Endothelial cell of umbilical vein (primary cell): ENCODE measurements around the gene DOK1. TPM values are rescaled to one million over a fixed set of nuclear protein-coding genes. Genes with fewer than 3 reads are reported as not detected.

Experiments used
- Bru-seq: library from RNA; stranded (reverse); fragments of 400-500 nt; gene quantifications from one replicate; lab custom pipeline; 2021; lab: Mats Ljungman, UMichigan
- BruChase-seq, 2 experiments: library from RNA; stranded (reverse); fragments of 400-500 nt; gene quantifications; one replicate each; lab custom pipeline; 2021; lab: Mats Ljungman, UMichigan
- BruUV-seq: library from RNA; stranded (reverse); fragments of 400-500 nt; replicated peaks from 2 replicates; lab custom pipeline; 2021; lab: Mats Ljungman, UMichigan
- CTCF ChIA-PET: fragments of 300-600, 350-600 bp; sonication (Branson Sonifier 250); formaldehyde crosslinking; loops from one replicate; lab custom pipeline; 2021; ENCODE audit warnings: antibody characterized with exemption, inconsistent platforms; lab: Charles Lee
- POLR2A ChIA-PET: fragments of 300-600, 350-600 bp; sonication (Branson Sonifier 250); formaldehyde crosslinking; loops from one replicate; lab custom pipeline; 2021; ENCODE audit warnings: antibody characterized with exemption, inconsistent platforms; lab: Charles Lee
- DNase-seq: peaks from one replicate; pipeline ENCODE4 v3.0.0-alpha.2; 2011; ENCODE audit warnings: low read depth, low spot score
- FAIRE-seq: peaks from 2 replicates; lab custom pipeline; 2011; peaks lifted over from hg19 to GRCh38; lab: Jason Lieb, UNC
- H2AFZ ChIP-seq: 2 replicates; pipeline ENCODE4 v1.6.0; 2012; ENCODE audit warnings: low read depth, low read length, control low read depth, inconsistent platforms
- H3K27ac ChIP-seq: 2 replicates; pipeline ENCODE4 v1.5.1; 2011; ENCODE audit warnings: low read depth, mild to moderate bottlenecking, control low read depth, low read length, moderate library complexity; ENCODE audit not compliant: insufficient read depth
- H3K27me3 ChIP-seq, 2 experiments: 2 replicates each; pipeline versions ENCODE4 v1.6.0 to v1.6.1; 2011; ENCODE audit warnings: low read length in 2 of 2, mixed read lengths in 1 of 2; ENCODE audit not compliant: control insufficient read depth in 2 of 2, insufficient read depth in 2 of 2
- H3K36me3 ChIP-seq, 2 experiments: 2 replicates in 1 of 2; 3 replicates in 1 of 2; pipeline ENCODE4 v1.5.1; 2011; ENCODE audit warnings: low read length in 2 of 2, mild to moderate bottlenecking in 1 of 2, moderate library complexity in 1 of 2; ENCODE audit not compliant: control insufficient read depth in 2 of 2, insufficient read depth in 2 of 2; ENCODE audit errors: extremely low read depth in 1 of 2
- H3K4me1 ChIP-seq: 3 replicates; pipeline ENCODE4 v1.5.1; 2011; ENCODE audit warnings: mild to moderate bottlenecking, low read length; ENCODE audit not compliant: control insufficient read depth, insufficient read depth; ENCODE audit errors: extremely low read depth
- H3K4me2 ChIP-seq: 2 replicates; pipeline ENCODE4 v1.6.1; 2011; ENCODE audit warnings: low read length, control low read depth, mixed read lengths; ENCODE audit not compliant: insufficient read depth
- H3K4me3 ChIP-seq, 3 experiments: fragments of 200-600 bp in 1 of 3; sonication (generic), shearing (Covaris generic) in 1 of 3; replicated peaks in 1 of 3; 2 replicates each; pipeline ENCODE4 v1.5.1; 2011 to 2016; ENCODE audit warnings: control low read depth in 3 of 3, low read length in 3 of 3, mild to moderate bottlenecking in 2 of 3, inconsistent platforms in 1 of 3, low read depth in 1 of 3, moderate library complexity in 1 of 3; ENCODE audit not compliant: insufficient read depth in 1 of 3
- H3K79me2 ChIP-seq: 2 replicates; pipeline ENCODE4 v1.6.0; 2012; ENCODE audit warnings: low read length, inconsistent platforms; ENCODE audit not compliant: control insufficient read depth, insufficient read depth
- H3K9ac ChIP-seq: replicated peaks from 2 replicates; pipeline ENCODE3; 2011; ENCODE audit warnings: low read length, control low read depth; ENCODE audit not compliant: insufficient read depth; ENCODE audit errors: extremely low read depth
- H3K9me1 ChIP-seq: replicated peaks from 3 replicates; pipeline ENCODE4 v1.6.0; 2011; ENCODE audit warnings: mild to moderate bottlenecking, low read length; ENCODE audit not compliant: control insufficient read depth, insufficient read depth; ENCODE audit errors: extremely low read depth
- H3K9me3 ChIP-seq: replicated peaks from 2 replicates; pipeline ENCODE4 v1.5.1; 2012; ENCODE audit warnings: low read length, inconsistent platforms; ENCODE audit not compliant: control insufficient read depth, insufficient read depth
- H4K20me1 ChIP-seq: replicated peaks from 2 replicates; pipeline ENCODE3; 2011; ENCODE audit warnings: mild to moderate bottlenecking, low read length; ENCODE audit not compliant: control insufficient read depth, insufficient read depth; ENCODE audit errors: extremely low read depth
- CTCF ChIP-seq, 2 donors: IDR thresholded peaks; 1 replicate in 1 of 2; 2 replicates in 1 of 2; pipeline ENCODE4 v1.5.1; 2011; ENCODE audit warnings: low read length in 2 of 2, mild to moderate bottlenecking in 2 of 2, moderate library complexity in 2 of 2, control low read depth in 1 of 2, inconsistent platforms in 1 of 2, low read depth in 1 of 2; ENCODE audit not compliant: insufficient read depth in 1 of 2; ENCODE audit errors: extremely low read depth in 1 of 2
- EZH2 ChIP-seq: IDR thresholded peaks from 2 replicates; pipeline ENCODE4 v1.6.1; 2012; ENCODE audit warnings: borderline replicate concordance, low read depth, mild to moderate bottlenecking, moderate library complexity, low read length, inconsistent platforms; ENCODE audit not compliant: severe bottlenecking
- FOS ChIP-seq: IDR thresholded peaks from 2 replicates; pipeline ENCODE4 v1.6.1; 2011; ENCODE audit warnings: mild to moderate bottlenecking, low read length, moderate library complexity, borderline replicate concordance; ENCODE audit not compliant: insufficient read depth
- GATA2 ChIP-seq: IDR thresholded peaks from 2 replicates; pipeline ENCODE4 v1.7.0; 2011; ENCODE audit warnings: low read depth, mild to moderate bottlenecking, moderate library complexity, mixed read lengths, low read length; ENCODE audit not compliant: insufficient read length, insufficient read depth
- JUN ChIP-seq: IDR thresholded peaks from 2 replicates; pipeline ENCODE4 v1.6.1; 2011; ENCODE audit warnings: borderline replicate concordance, low read depth; ENCODE audit not compliant: insufficient read length, insufficient read depth
- MAX ChIP-seq: IDR thresholded peaks from 2 replicates; pipeline ENCODE4 v1.6.1; 2011; ENCODE audit not compliant: insufficient read depth, insufficient read length
- MYC ChIP-seq: IDR thresholded peaks from one replicate; pipeline ENCODE4 v1.6.1; 2011; ENCODE audit warnings: mild to moderate bottlenecking, low read depth, low read length
- POLR2A ChIP-seq: IDR thresholded peaks from 2 replicates; pipeline ENCODE4 v1.6.1; 2012; ENCODE audit warnings: low read depth, mild to moderate bottlenecking, control low read depth, low read length
- POLR2AphosphoS5 ChIP-seq: IDR thresholded peaks from 2 replicates; pipeline ENCODE4 v1.6.1; 2012; ENCODE audit warnings: low read depth, mild to moderate bottlenecking, control low read depth, low read length, moderate library complexity; ENCODE audit not compliant: insufficient read depth
- dilution Hi-C: fragments of 300-500 bp; cut with MboI; formaldehyde crosslinking; loops from one replicate; pipeline ENCODE4 v1.15.0; 2019; ENCODE audit warnings: low sequenced_read_pairs; ENCODE audit not compliant: extremely low pct_ligation_motif_present
- intact Hi-C: fragments of 100-400 bp; cut with micrococcal nuclease; formaldehyde crosslinking; loops from one replicate; pipeline ENCODE4 v1.10.0; 2022
- long read RNA-seq: library from polyadenylated mRNA; stranded (forward); transcript quantifications from one replicate; pipeline ENCODE4 v2.0.0, GENCODE V29; 2021
- polyA minus RNA-seq, 3 experiments: library from RNA; depleted of rRNA, polyadenylated mRNA; stranded (reverse); fragments of >200 nt; gene quantifications; 1 replicate in 1 of 3; 2 replicates in 2 of 3; pipeline ENCODE4 v1.2.3, GENCODE V29; 2011
- polyA plus RNA-seq, 4 experiments: library from polyadenylated mRNA; depleted of rRNA in 3 of 4; stranded (reverse) in 3 of 4; unstranded in 1 of 4; fragments of >200 nt; gene quantifications; 2 replicates each; pipeline versions ENCODE4 v1.2.1 to v1.2.3, GENCODE V29; 2011 to 2012; ENCODE audit warnings: missing spikeins in 1 of 4
- total RNA-seq: library from RNA; stranded (reverse); gene quantifications from 2 replicates; pipeline ENCODE4 v1.2.3, GENCODE V29; 2021

The DOK1 gene
- total RNA-seq, result 12.7 and 14.3 TPM in 2 replicates
- 10.4 and 13.8 TPM in 2 replicates for polyA plus RNA-seq
- polyA plus RNA-seq (2011; cell fraction: cytosol; rRNA removed), result 8.0 and 10.4 TPM in 2 replicates
- polyA plus RNA-seq (2011; cell fraction: nucleus; rRNA removed), result 6.9 and 7.5 TPM in 2 replicates
- polyA plus RNA-seq (2012), result 13.7 and 16.2 TPM in 2 replicates
- 5.2 and 9.2 TPM in 2 replicates for polyA minus RNA-seq
- 1.4 TPM for polyA minus RNA-seq (2011; cell fraction: cytosol; rRNA and poly(A)+ RNA removed)
- 2.0 and 2.4 TPM in 2 replicates for polyA minus RNA-seq (2011; cell fraction: nucleus; rRNA and poly(A)+ RNA removed)
- percentile 38 among the genes with signal in this experiment for Bru-seq, nascent RNA
- percentile 41 among the genes with signal in this experiment for BruChase-seq, experiment 1, labeled RNA remaining after a 6-hour chase
- BruChase-seq, experiment 2, labeled RNA remaining after a 2-hour chase, result percentile 43 among the genes with signal in this experiment
- long read RNA-seq, transcript DOK1-202 (4 exons, 1,722 nt), result minor isoform, 5 of 33 reads
- long read RNA-seq, transcript DOK1-201 (5 exons, 2,555 nt), result major isoform, 10 of 33 reads
- long read RNA-seq, partial matches to known transcripts, result 2 of 33 reads
- long read RNA-seq, other reads (novel, unspliced or antisense), result 11 of 33 reads

GRCh38 chr2:74553892-74554819, at the start of gene DOK1, which contains the start of gene LOXL3:
DOK1 (plus strand) TSS chr2:74554720; CDS start chr2:74554755, 35 bp downstream.
LOXL3 (minus strand) TSS chr2:74553942; CDS start chr2:74552634, 1,308 bp downstream.
- Histone ChIP-seq H3K27me3 (no peaks in the 10 kb centered on the region), H3K79me2 (no peaks in the 10 kb centered on the region), H3K36me3 (peaks cover 0 to 4% of the 10 kb centered on the region in 2 experiments), H3K9me3 (no peaks in the 10 kb centered on the region), H3K4me2 (peak within 1 kb of the TSS; percentile 69), H2AFZ (peak within 1 kb of the TSS; percentile 98), H3K9ac (peak within 1 kb of the TSS; percentile 64), H3K9me1 (no peaks in the 10 kb centered on the region), H3K4me1 (peaks cover 9% of the 10 kb centered on the region), H3K27ac (peak within 1 kb of the TSS; percentile 47), H4K20me1 (no peaks in the 10 kb centered on the region), H3K4me3 (peak within 1 kb of the TSS; percentile 77 to 84 (median 79))
- FAIRE-seq (peak; percentile 86), DNase-seq (peak; percentile 69)
- ChIA-PET POLR2A (interaction anchor here (0.7 kb wide), 1 partner anchor 48 kb away, joined by 8 read pairs; no protein-coding TSS in a partner anchor), CTCF (interaction anchor here (0.7 to 1.9 kb wide), 4 partner anchors 22 to 50 kb away, joined by 3 to 6 read pairs (median 4); no protein-coding TSS in a partner anchor)
- dilution Hi-C loops, result no loop called here
- intact Hi-C loops, result loop anchor here (1.0 to 2.0 kb wide), 2 partner anchors 25 to 47 kb away; partner anchors contain the start of genes AUP1, HTRA2 and PCGF1
- no peak for TF ChIP-seq EZH2
- TF ChIP-seq FOS, result no peak
- TF ChIP-seq POLR2AphosphoS5, result no peak
- TF ChIP-seq GATA2, result no peak
- no peak for TF ChIP-seq MAX
- TF ChIP-seq POLR2A, result peak; percentile 14
- no peak for TF ChIP-seq MYC
- peak; percentile 61 for TF ChIP-seq JUN
- TF ChIP-seq CTCF (IDR thresholded peaks at IDR 0.05; ENCODE audit: extremely low read depth in 1 of 2, insufficient read depth in 1 of 2, low read depth in 1 of 2, low read length in 2 of 2), result no peak
- no TSS peak for BruUV-seq
